Fibroblast of skin of back (primary cell): ENCODE data around the gene OR6K6. TPM values are rescaled to one million over a fixed set of nuclear protein-coding genes. Genes with fewer than 3 reads are reported as not detected.

Experiments used
- DNase-seq: peaks from one replicate; pipeline ENCODE4 v3.0.0-alpha.2; 2013
- polyA plus RNA-seq, 2 experiments: library from polyadenylated mRNA; unstranded; fragments of 120-200 nt; gene quantifications; one replicate each; pipeline ENCODE4 v1.2.1, GENCODE V29; 2013; ENCODE audit not compliant: insufficient read length in 2 of 2

The OR6K6 gene, protein sequence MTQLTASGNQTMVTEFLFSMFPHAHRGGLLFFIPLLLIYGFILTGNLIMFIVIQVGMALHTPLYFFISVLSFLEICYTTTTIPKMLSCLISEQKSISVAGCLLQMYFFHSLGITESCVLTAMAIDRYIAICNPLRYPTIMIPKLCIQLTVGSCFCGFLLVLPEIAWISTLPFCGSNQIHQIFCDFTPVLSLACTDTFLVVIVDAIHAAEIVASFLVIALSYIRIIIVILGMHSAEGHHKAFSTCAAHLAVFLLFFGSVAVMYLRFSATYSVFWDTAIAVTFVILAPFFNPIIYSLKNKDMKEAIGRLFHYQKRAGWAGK
- not detected for polyA plus RNA-seq (2013, experiment 1 of 2; ENCODE audit: insufficient read length)
- not detected for polyA plus RNA-seq (2013, experiment 2 of 2; ENCODE audit: insufficient read length)

GRCh38 chr1:158754420-158754819 is at the start of gene OR6K6:
Gene OR6K6, plus strand, starts transcription at chr1:158754720. Its CDS starts 168 bp downstream, at chr1:158754888.
- no peak for DNase-seq

GRCh38 chr1:158706096-158706495 is 48.4 kb upstream of the OR6K6 start:
- no peak for DNase-seq

DNA sequence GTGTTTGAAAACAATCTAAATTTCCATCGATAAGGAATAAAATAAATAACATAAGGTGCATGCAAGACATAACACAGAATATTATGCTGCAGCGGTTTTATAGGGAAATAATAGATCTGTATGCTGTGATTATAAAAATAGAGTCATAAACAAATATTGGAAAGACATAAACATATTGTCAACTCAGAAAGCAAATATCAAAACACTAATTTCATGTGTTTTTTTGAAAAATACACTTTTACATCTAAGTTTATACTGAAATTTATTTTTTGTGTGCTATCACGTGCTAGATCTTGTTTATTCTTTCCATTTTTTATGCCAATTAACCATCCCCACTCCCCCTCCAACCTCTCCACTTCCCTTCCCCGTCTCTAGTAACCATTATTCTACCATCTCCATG is 43.4 kb upstream of the OR6K6 start:
- DNase-seq = no peak

DNA sequence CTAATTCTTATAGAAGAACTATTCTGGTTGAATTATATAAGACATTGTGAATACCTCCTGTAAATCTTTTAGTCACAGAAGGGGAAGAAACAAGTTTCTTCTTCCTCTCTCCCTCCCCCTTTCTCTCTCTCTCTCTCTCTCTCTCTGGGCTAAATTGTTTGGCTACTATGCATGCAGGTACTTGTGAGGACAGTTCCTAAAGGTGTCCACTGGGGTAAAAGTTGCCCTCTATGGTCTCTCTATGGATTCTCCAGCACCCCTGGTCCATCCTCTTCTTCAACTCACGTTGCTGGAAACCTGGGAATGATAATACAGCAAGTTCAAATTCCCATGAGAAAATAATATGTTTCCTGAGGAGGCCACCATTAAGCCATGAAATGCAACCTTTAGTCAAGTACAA is 39.8 kb upstream of the OR6K6 start:
- no peak for DNase-seq

- no peak for DNase-seq
Measured at GRCh38 chr1:158716335-158716734, 38.2 kb upstream of the OR6K6 start.

DNA sequence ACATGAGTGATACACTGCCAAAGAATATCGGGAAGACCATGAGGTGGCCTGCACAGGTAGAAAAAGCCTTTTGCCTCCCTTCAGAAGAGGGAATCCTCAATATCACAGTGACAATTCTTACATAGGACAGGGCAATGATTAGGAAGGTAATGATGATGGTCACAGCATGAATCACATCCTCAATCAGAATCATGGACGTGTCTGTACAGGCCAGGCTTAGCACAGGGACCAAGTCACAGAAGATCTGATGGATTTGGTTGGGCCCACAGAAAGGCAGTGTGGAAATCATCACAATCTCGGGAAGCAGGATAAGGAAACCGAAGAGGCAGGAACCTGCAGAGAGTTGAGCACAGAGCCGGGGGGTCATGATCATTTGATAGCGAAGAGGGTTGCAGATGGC is 37.2 kb upstream of the OR6K6 start:
- DNase-seq = no peak

- DNase-seq = no peak
Measured at GRCh38 chr1:158719664-158720063, 34.9 kb upstream of the OR6K6 start.

DNA sequence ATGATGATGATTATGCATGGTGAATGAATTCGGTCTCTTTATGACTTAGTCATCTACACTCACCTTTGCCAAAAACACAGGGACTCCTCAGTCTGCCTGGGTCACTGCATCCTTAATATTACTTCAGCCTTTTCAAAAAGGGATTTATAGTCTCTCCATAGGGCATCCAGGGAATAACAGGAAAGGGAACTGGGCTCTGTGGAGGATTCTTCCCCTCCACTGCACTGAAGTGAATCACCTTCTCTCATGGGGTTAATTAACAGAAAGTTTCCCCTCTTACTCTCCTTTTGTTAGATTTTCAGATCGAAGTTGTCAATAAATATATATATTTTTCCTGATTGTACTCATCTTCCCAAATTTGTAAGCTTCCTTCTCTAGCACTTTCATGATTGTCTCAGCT is 33.9 kb upstream of the OR6K6 start, which contains the start of gene OR6K3:
Gene OR6K3, minus strand, starts transcription at position 101 of the 400 bp plus-strand sequence. CDS start 2,605 bp downstream, outside the sequence.
- DNase-seq = no peak

- DNase-seq = no peak
Measured at GRCh38 chr1:158724442-158724841, 30.1 kb upstream of the OR6K6 start.

DNA sequence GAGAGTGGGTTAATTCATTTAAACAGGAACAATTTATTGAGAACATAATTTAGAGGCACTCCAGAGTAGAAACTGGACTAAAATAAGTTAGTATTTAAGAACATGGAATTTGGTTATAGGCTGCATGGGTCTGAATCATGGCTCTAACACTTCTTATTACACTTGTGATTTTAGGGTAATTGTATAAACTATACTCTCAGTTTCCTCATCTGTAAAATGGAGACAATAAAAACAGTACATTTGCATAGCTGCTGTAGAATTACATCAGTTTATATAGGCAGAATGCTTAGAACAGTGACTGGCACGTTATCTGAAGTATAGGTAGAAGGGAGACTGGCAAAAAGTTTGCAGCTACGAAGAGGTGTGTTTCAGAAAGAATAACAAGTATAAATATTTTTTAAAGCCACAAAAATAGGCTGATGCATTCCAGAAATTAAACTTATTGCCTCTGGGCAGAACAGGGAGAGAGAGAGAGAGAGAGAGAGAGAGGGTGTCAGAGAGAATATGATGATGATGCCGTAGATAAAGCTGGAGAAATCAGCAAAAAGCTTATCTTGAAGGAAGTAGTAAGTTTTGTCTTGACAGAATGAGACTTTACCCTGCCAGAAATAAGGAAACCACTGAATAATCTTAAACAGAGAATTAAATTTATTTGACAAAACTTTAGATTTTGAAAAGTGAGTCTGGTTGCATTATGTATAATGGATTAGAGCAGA is 25.9 kb upstream of the OR6K6 start:
- DNase-seq = no peak

DNA sequence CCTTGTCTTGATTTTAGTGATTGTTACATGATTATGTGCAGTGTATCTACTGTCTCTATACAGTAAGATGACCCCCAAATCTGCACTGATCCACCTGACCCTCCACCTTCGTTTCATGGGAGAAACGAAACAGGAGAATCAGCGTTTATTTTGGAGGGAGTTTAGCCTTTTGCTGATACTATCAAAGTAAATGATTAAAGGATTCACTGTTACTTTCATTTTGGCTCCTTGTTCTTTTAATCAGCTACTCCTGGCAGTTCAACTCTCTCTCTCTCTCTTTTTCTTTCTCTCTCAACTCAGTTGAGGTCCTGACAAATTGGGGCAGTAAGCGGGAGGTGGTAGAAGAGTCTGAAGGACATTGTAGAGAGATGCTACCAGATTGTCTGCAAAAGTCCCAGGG is 24.1 kb upstream of the OR6K6 start:
- DNase-seq = no peak

DNA sequence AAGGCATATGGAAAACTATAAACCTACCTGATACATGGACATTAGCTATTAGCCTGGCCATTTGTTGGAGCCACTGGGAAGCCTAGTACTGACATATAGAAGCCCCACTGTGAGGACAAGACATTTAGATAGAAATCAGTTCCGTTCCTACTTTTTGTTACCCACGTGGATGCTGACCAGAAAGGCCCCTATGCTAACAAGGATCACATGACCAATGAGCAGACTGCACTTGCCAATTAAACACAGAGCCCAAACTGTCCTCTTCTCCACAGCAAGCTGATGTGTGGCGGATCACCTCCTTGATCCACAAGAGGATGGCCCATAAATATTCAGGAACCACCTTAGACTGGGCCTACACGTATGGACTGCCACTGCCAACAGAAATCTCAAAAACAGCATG is 22.8 kb upstream of the OR6K6 start:
- DNase-seq = no peak

GRCh38 chr1:158732524-158732923 is 22.0 kb upstream of the OR6K6 start:
- DNase-seq = no peak

- no peak for DNase-seq
Measured at GRCh38 chr1:158735848-158736247, 18.7 kb upstream of the OR6K6 start.

GRCh38 chr1:158752155-158752712 is 2.3 kb upstream of the OR6K6 start:
- DNase-seq = no peak

DNA sequence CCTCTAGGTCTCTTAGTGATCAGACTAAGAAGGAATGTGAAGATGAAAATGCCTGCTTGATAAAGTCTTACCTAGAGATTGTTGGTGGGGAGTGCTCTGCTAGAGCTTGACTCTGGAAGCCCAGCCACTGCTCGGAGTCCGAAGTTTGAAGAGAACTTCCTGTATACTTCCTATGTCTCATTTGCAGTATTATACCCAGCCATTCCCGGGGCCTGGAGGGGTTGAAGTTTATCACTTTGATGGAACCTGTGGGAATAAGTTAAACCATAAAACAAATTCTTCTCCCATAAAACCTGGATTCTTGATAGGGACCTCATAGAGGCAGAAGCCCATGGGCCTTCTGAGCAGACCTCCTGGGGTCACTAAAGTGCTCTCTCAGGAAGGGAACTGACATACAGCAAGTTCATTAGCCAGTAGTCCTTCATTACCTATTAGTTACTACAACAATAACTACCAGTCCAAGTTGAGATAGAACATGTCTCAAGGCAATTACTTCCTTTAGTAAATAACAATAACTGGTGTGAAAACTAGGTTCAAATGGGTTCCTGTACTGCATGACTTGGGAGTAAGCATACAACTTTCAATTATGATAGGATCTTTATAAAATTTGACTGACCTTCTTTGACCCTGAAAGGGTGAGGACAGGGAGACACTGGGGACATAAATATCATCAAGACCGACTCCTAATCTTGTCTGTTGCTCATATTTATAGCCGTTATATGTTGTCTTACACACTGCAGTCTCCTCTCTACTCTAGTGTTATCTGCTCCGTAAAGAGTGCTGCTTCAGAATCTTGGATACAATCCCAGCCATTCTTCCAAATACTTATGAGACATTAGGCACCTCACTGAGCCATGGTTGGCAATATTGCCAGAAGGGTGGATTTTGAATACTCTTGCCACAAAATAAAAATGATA is 17.7 kb downstream of the OR6K6 start, which contains the start of gene OR6N1:
Gene OR6N1, minus strand, starts transcription at position 246 of the 917 bp plus-strand sequence. CDS start 5,513 bp downstream, outside the sequence.
- no peak for DNase-seq

DNA sequence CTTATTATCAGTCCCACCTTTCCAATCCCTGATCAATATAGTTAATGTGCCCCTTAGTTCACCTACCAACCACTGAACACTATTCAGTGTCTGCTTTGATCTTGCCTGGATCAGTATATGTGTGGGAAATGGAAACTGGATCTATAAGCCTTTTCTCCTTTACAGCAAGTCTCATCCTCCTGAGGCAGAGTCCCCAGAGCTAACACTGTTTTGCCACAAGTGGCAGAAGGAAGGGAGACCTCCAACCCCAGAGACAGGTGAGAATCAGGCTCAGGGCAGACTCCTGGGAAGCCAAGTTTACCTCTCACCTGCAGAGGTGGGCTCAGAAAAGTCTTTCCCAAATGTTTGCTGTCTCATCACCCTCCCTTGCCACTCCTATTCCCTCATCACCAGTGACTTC is 26.6 kb downstream of the OR6K6 start, which contains the start of gene OR6N2:
Gene OR6N2, minus strand, starts transcription at position 101 of the 400 bp plus-strand sequence. CDS start 3,569 bp downstream, outside the sequence.
- no peak for DNase-seq

DNA sequence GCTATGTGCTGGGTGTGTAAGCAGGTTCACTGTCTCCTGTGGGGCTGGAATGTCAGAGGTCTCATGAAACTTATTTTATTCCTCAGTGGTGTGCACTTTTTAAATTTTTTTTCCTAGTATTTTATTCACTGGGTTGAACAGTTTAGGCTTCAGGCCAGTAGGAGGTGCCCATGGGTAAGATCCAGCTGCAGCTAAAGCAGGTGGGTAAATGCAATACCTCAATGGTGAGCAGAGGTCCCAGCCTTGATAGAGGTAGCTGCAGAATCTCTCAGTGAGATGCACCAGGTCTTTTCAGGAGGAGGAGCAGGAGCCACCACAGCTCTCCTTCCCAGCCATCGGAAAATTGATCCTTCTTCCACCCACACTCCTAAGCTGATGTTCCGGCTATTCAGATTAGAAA is 39.1 kb downstream of the OR6K6 start:
- DNase-seq = no peak

DNA sequence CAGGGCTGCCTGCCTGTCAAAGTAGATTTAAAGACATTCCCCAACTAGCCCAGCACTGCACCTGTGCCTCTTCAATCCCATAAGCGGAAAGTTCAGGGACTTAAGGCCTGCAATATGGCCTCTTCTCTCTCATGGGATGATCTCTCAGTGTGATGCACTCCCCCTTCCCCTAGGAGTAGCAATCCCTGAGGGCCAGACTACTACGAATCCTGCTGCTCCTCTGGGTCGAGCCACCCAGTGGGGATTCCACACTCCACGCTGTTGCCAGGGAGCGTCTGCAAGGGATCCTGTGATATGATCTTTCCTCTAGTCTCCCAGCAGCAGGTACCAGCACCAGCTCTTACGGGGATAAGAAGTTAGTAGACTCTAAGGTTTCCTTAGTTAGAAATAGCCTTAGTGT is 39.7 kb downstream of the OR6K6 start:
- no peak for DNase-seq

GRCh38 chr1:158798531-158798930 is 44.0 kb downstream of the OR6K6 start:
- no peak for DNase-seq

- DNase-seq = no peak
Measured at GRCh38 chr1:158799689-158800088, 45.2 kb downstream of the OR6K6 start.

GRCh38 chr1:158800526-158800925 is 46.0 kb downstream of the OR6K6 start:
- DNase-seq = no peak
